Kidney (tissue), 14 donors: ENCODE results near the gene SMCO2. TPM values are rescaled to one million over a fixed set of nuclear protein-coding genes. Genes with fewer than 3 reads are reported as not detected.

Experiments
- DNase-seq, 5 donors: peaks; one replicate each; pipeline ENCODE4 v3.0.0-alpha.2; 2013 to 2020
- FAIRE-seq: peaks from 2 replicates; lab custom pipeline; 2012; peaks lifted over from hg19 to GRCh38; lab: Jason Lieb, UNC
- H3K27ac ChIP-seq, 2 donors: one replicate each; pipeline ENCODE4 v1.7.0; 2013; ENCODE audit warnings: low read depth in 2 of 2, low read length in 2 of 2, inconsistent platforms in 1 of 2
- H3K27me3 ChIP-seq: one replicate; pipeline ENCODE4 v1.7.1; 2013; ENCODE audit warnings: low read length, inconsistent platforms; ENCODE audit not compliant: control insufficient read depth, insufficient read depth
- H3K36me3 ChIP-seq, 3 donors: one replicate each; pipeline versions ENCODE4 v1.7.0 to v1.7.1; 2013; ENCODE audit warnings: low read length in 3 of 3, control low read depth in 1 of 3, inconsistent platforms in 1 of 3; ENCODE audit not compliant: insufficient read depth in 3 of 3, control insufficient read depth in 2 of 3
- H3K4me1 ChIP-seq, 3 donors: one replicate each; pipeline versions ENCODE4 v1.7.0 to v1.7.1; 2013; ENCODE audit warnings: low read length in 3 of 3, inconsistent platforms in 1 of 3, low read depth in 1 of 3; ENCODE audit not compliant: control insufficient read depth in 2 of 3, insufficient read depth in 2 of 3
- H3K4me3 ChIP-seq, 3 donors: one replicate each; pipeline versions ENCODE4 v1.7.0 to v1.8.1; 2013; ENCODE audit warnings: low read length in 3 of 3, control low read depth in 1 of 3, inconsistent platforms in 1 of 3
- H3K9ac ChIP-seq, 3 donors: one replicate each; pipeline versions ENCODE4 v1.7.0 to v1.7.1; 2013; ENCODE audit warnings: low read length in 3 of 3, control low read depth in 1 of 3, inconsistent platforms in 1 of 3
- H3K9me3 ChIP-seq, 3 donors: one replicate each; pipeline versions ENCODE4 v1.7.0 to v1.7.1; 2013; ENCODE audit warnings: low read length in 3 of 3, control low read depth in 1 of 3, inconsistent platforms in 1 of 3; ENCODE audit not compliant: control insufficient read depth in 2 of 3, insufficient read depth in 1 of 3
- CTCF ChIP-seq: IDR thresholded peaks from 3 replicates; pipeline ENCODE4 v1.5.1; 2012; ENCODE audit warnings: mild to moderate bottlenecking, moderate library complexity, borderline replicate concordance; ENCODE audit not compliant: insufficient read depth; ENCODE audit errors: extremely low read depth
- intact Hi-C: fragments of 100-400 bp; cut with DNase I; formaldehyde crosslinking; loops from one replicate; pipeline ENCODE4 v1.11.1; 2022
- polyA plus RNA-seq: library from polyadenylated mRNA; stranded (reverse); fragments of 350-450 nt; fragmentation: Illumina TruSeq; extraction: RNeasy Lipid Tissue Mini Kit (QIAGEN cat#74804); gene quantifications from one replicate; pipeline ENCODE4 v1.2.3, GENCODE V29; 2014; ENCODE audit warnings: low read depth, low replicate concordance; ENCODE audit not compliant: insufficient read depth
- total RNA-seq: library from RNA; stranded (reverse); fragmentation: NEBNext Ultra II Directional; extraction: Animal tissue kit (Norgen Biotek cat#: 25700); gene quantifications from one replicate; pipeline ENCODE4 v1.2.1, GENCODE V29; 2021
- donor health status: control.
- donor health status: control.
- donor health status: control.
- donor health status: control.
- donor health status: control.
- donor health status: DM: yes; HTN: yes; CAD: no.
- donor health status: Normal renal cell carcinoma (clear cell type).

The SMCO2 gene
- total and polyA plus RNA-seq, 2 donors from 2014 or later: 0.38 TPM; not detected in 1

- no peaks in the 10 kb centered on the region for H3K4me1 ChIP-seq
- no peaks in the 10 kb centered on the region for H3K36me3 ChIP-seq
- peaks cover 0 to 5% (median 0%) of the 10 kb centered on the region in 3 donors for H3K9me3 ChIP-seq
- no peak overlapping the region for H3K4me3 ChIP-seq
- FAIRE-seq (no peak), DNase-seq (no peak)
- intact Hi-C loops: no loop called here
- no peak overlapping the region for H3K27ac ChIP-seq
- no peak for TF ChIP-seq CTCF
- no peaks in the 10 kb centered on the region for H3K27me3 ChIP-seq
- H3K9ac ChIP-seq: no peak overlapping the region
Measured at GRCh38 chr12:27505761-27506160, 59.2 kb downstream of the SMCO2 start.

GRCh38 chr12:27506645-27507189 is 60.2 kb downstream of the SMCO2 start:
- FAIRE-seq: no peak
- no peak overlapping the region for H3K4me3 ChIP-seq
- DNase-seq: no peak
- H3K9ac ChIP-seq: no peak overlapping the region
- H3K36me3 ChIP-seq: no peaks in the 10 kb centered on the region
- H3K9me3 ChIP-seq: peaks cover 0 to 5% (median 0%) of the 10 kb centered on the region in 3 donors
- no peaks in the 10 kb centered on the region for H3K27me3 ChIP-seq
- H3K27ac ChIP-seq: no peak overlapping the region
- no peak for TF ChIP-seq CTCF
- no peaks in the 10 kb centered on the region for H3K4me1 ChIP-seq
- intact Hi-C loops: no loop called here

DNA sequence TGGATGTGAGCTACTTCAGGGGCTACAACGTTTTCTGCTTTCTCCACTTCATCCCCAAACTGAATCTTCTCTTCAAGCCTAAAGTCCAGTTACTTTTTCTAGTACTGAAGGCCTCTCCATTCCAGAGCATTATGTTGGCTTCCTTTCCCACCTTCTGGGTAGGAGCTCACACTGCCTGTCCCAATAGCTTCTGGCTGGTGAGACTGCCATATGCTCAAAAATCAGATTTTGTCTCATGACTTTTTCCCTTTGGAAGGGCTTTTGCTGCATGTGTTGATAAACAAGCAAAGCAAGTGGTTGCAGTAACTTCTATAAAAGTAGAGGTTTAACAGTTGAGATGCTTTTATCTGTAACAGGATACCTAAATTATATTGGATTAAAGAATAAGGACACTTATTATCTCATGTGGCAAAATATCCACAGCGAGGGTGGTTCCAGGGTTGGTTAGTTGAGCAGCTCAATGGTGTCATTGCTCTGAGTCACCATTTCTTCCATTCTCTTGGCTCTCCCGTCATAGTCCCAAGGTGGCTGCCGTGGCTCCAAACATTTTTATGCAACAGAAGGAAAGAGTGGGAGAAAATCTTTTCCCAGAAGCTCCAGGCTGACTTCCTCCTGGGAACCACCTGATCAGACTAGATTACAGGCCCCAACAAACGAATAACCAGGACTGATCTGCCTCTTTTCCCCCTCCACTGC is 62.3 kb downstream of the SMCO2 start:
- peaks cover 0 to 5% (median 0%) of the 10 kb centered on the region in 3 donors for H3K9me3 ChIP-seq
- no peak for FAIRE-seq
- H3K27ac ChIP-seq: no peak overlapping the region
- no peak overlapping the region for H3K4me3 ChIP-seq
- no peak for DNase-seq
- H3K27me3 ChIP-seq: no peaks in the 10 kb centered on the region
- no peaks in the 10 kb centered on the region for H3K4me1 ChIP-seq
- TF ChIP-seq CTCF: no peak
- no peak overlapping the region for H3K9ac ChIP-seq
- no peaks in the 10 kb centered on the region for H3K36me3 ChIP-seq
- intact Hi-C loops: no loop called here
